HG02884 (cell line): ENCODE data around the gene DCAKD.

ENCODE experiments used
- ATAC-seq: cut with Tn5 transposase; IDR thresholded peaks from one replicate; pipeline ENCODE4 v1.9.1; 2021; ENCODE audit warnings: mild to moderate bottlenecking, moderate library complexity; ENCODE audit not compliant: unreplicated experiment

Gene DCAKD

DNA sequence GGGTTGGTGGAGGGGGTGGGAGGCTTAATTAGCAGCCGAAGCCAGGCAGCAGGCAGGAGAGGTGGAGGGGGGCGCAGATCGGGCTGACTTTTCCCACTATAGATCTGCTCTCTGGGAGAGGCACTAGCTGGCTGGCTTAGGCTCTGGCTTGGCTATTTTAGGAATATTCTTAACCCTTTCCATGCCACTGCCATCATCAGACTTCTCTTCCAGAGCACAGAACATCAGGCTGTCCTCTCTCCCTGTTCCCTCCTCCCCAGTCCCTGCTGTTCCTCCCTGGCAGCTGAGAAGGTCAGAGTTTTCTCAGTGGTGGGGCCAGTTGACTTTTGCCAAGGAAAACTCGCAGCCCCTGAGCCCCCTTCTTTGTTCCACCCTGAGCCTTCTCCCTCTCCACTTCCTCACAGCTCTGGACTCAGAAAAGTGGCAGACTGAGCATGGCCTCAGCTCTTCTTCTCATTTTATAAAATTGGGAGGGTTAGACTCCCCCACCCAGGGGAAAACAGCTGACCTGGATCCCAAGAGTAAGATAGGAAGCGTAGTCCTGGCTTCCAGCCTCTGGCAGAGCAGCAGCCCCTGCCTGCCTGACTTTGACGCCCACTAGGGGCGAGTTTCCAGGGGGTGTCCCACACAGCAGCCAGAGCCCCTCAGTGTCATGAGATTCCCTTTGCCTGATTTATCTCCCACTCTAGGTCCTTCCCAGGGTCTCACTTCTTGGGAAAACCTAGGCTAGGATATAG, 73.5 kb downstream of the DCAKD start:
- no peak for ATAC-seq

DNA sequence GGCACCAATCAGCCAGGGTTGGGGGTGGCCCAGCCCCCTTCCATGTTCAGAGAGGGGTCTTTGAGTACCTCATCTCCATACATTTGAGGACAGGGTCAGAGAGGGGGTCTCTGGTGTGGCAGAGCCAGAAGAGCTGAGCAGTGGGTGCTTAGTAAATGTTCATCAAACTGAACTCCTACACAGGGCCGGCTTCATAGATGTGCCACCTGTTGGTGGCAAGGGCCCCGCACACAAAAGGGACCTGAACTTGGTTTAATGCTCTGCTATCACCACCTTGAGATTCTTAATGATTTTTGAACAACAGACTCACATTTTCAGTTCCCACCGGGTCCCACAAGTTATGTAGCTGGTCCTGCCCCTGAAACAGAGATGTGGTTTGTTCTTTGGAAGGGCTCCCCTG, 74.4 kb downstream of the DCAKD start:
- no peak for ATAC-seq

DNA sequence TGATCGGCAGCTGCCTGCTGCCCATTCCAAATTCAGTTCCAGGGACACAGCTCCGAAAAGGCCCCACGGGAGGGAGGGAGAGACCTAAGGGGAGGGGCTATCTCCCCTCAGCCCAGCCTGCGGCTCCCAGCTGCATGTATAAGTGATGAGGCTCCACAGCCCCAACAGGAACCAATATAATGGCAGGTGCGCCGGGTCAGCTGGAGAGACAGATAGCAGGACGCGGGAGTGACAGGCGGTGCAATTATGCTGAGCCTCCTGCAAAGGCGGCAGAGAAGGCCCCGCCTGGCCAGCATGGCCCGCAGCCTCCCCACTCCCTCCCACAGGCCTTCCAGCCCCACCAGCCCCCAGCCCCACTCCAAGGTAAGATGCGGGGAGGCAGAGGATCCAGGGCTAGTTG, 75.2 kb downstream of the DCAKD start:
- no peak for ATAC-seq
